Spleen (tissue), 3 donors: Measurements from ENCODE around the gene WNT9B.

Experiments used
- POLR2A ChIP-seq, 3 donors: fragments of 450-650 bp; IDR thresholded peaks; one replicate each; pipeline ENCODE4 v1.5.1; 2017; ENCODE audit warnings: antibody characterized with exemption in 3 of 3, mild to moderate bottlenecking in 1 of 3
- POLR2AphosphoS5 ChIP-seq, 3 donors: sonication (generic); formaldehyde crosslinking; IDR thresholded peaks; one replicate each; pipeline ENCODE4 v1.5.1; 2017; ENCODE audit warnings: antibody characterized with exemption in 3 of 3

DNA sequence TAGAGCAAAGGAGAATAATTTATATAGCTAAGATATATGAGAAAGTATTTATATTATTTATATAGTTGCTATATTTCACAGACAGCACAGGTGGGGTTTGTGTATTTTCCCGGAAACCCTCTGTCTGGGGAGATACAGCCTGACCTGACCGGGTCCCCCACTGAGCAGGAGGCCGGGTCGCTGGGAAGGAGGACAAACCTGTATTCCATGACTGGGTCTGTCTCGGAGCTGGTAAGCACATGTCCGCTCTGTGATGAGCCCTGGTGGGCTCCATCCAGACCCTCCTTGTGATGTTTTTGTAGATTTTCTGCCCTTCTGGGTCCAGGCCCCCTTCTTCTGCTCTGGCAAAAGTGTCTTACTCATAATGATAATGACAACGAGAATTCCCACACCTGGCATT, 27.7 kb downstream of the WNT9B start:
- TF ChIP-seq POLR2A (IDR thresholded peaks at IDR 0.05) = no peak
- TF ChIP-seq POLR2AphosphoS5 (IDR thresholded peaks at IDR 0.05) = no peak
